Kidney (tissue), 14 donors: Measurements from ENCODE around the gene PTPRQ. TPM values are rescaled to one million over a fixed set of nuclear protein-coding genes. Genes with fewer than 3 reads are reported as not detected.

Experiments used
- DNase-seq, 5 donors: peaks; one replicate each; pipeline ENCODE4 v3.0.0-alpha.2; 2013 to 2020
- FAIRE-seq: peaks from 2 replicates; lab custom pipeline; 2012; peaks lifted over from hg19 to GRCh38; lab: Jason Lieb, UNC
- H3K27ac ChIP-seq, 2 donors: one replicate each; pipeline ENCODE4 v1.7.0; 2013; ENCODE audit warnings: low read depth in 2 of 2, low read length in 2 of 2, inconsistent platforms in 1 of 2
- H3K27me3 ChIP-seq: one replicate; pipeline ENCODE4 v1.7.1; 2013; ENCODE audit warnings: low read length, inconsistent platforms; ENCODE audit not compliant: control insufficient read depth, insufficient read depth
- H3K36me3 ChIP-seq, 3 donors: one replicate each; pipeline versions ENCODE4 v1.7.0 to v1.7.1; 2013; ENCODE audit warnings: low read length in 3 of 3, control low read depth in 1 of 3, inconsistent platforms in 1 of 3; ENCODE audit not compliant: insufficient read depth in 3 of 3, control insufficient read depth in 2 of 3
- H3K4me1 ChIP-seq, 3 donors: one replicate each; pipeline versions ENCODE4 v1.7.0 to v1.7.1; 2013; ENCODE audit warnings: low read length in 3 of 3, inconsistent platforms in 1 of 3, low read depth in 1 of 3; ENCODE audit not compliant: control insufficient read depth in 2 of 3, insufficient read depth in 2 of 3
- H3K4me3 ChIP-seq, 3 donors: one replicate each; pipeline versions ENCODE4 v1.7.0 to v1.8.1; 2013; ENCODE audit warnings: low read length in 3 of 3, control low read depth in 1 of 3, inconsistent platforms in 1 of 3
- H3K9ac ChIP-seq, 3 donors: one replicate each; pipeline versions ENCODE4 v1.7.0 to v1.7.1; 2013; ENCODE audit warnings: low read length in 3 of 3, control low read depth in 1 of 3, inconsistent platforms in 1 of 3
- H3K9me3 ChIP-seq, 3 donors: one replicate each; pipeline versions ENCODE4 v1.7.0 to v1.7.1; 2013; ENCODE audit warnings: low read length in 3 of 3, control low read depth in 1 of 3, inconsistent platforms in 1 of 3; ENCODE audit not compliant: control insufficient read depth in 2 of 3, insufficient read depth in 1 of 3
- intact Hi-C: fragments of 100-400 bp; cut with DNase I; formaldehyde crosslinking; loops from one replicate; pipeline ENCODE4 v1.11.1; 2022
- polyA plus RNA-seq: library from polyadenylated mRNA; stranded (reverse); fragments of 350-450 nt; fragmentation: Illumina TruSeq; extraction: RNeasy Lipid Tissue Mini Kit (QIAGEN cat#74804); gene quantifications from one replicate; pipeline ENCODE4 v1.2.3, GENCODE V29; 2014; ENCODE audit warnings: low read depth, low replicate concordance; ENCODE audit not compliant: insufficient read depth
- total RNA-seq: library from RNA; stranded (reverse); fragmentation: NEBNext Ultra II Directional; extraction: Animal tissue kit (Norgen Biotek cat#: 25700); gene quantifications from one replicate; pipeline ENCODE4 v1.2.1, GENCODE V29; 2021
- TF ChIP-seq, protein P1 (sequence below): IDR thresholded peaks from 3 replicates; pipeline ENCODE4 v1.5.1; 2012; ENCODE audit warnings: mild to moderate bottlenecking, moderate library complexity, borderline replicate concordance; ENCODE audit not compliant: insufficient read depth; ENCODE audit errors: extremely low read depth
- donor health status: control.
- donor health status: control.
- donor health status: control.
- donor health status: control.
- donor health status: control.
- donor health status: DM: yes; HTN: yes; CAD: no.
- donor health status: Normal renal cell carcinoma (clear cell type).

The PTPRQ gene
- total and polyA plus RNA-seq, 2 donors from 2014 or later = 0.25 to 3.1 TPM

DNA sequence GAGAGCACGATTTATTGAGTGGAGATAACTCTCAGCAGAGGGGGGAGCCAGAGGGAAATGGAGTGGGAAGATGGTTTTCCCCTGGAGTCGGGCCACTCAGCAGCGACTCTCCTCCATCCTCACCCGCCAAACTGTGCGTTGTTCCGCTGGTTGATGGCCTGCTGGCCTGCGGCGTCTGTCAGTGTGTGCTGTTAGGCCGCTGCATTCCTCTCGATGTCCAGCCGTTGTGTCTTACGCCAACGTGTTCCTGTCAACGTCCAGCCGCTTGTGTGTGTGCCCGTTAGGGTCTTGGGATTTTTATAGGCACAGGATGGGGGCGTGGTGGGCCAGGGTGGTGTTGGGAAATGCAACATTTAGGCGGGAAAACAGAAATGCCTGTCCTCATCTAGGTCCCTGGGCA lies 69.2 kb downstream of the PTPRQ start:
- FAIRE-seq (no peak), DNase-seq (peak in 1 of 5 donors; percentile 11)
- Histone ChIP-seq H3K9ac (no peak overlapping the region), H3K4me3 (peak overlapping the region in 1 of 3 donors; percentile 3), H3K4me1 (no peaks in the 10 kb centered on the region), H3K9me3 (peaks cover 0 to 2% (median 0%) of the 10 kb centered on the region in 3 donors), H3K27me3 (no peaks in the 10 kb centered on the region), H3K27ac (no peak overlapping the region), H3K36me3 (no peaks in the 10 kb centered on the region)
- TF ChIP-seq, protein P1, sequence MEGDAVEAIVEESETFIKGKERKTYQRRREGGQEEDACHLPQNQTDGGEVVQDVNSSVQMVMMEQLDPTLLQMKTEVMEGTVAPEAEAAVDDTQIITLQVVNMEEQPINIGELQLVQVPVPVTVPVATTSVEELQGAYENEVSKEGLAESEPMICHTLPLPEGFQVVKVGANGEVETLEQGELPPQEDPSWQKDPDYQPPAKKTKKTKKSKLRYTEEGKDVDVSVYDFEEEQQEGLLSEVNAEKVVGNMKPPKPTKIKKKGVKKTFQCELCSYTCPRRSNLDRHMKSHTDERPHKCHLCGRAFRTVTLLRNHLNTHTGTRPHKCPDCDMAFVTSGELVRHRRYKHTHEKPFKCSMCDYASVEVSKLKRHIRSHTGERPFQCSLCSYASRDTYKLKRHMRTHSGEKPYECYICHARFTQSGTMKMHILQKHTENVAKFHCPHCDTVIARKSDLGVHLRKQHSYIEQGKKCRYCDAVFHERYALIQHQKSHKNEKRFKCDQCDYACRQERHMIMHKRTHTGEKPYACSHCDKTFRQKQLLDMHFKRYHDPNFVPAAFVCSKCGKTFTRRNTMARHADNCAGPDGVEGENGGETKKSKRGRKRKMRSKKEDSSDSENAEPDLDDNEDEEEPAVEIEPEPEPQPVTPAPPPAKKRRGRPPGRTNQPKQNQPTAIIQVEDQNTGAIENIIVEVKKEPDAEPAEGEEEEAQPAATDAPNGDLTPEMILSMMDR = no peak
- intact Hi-C loops = no loop called here

DNA sequence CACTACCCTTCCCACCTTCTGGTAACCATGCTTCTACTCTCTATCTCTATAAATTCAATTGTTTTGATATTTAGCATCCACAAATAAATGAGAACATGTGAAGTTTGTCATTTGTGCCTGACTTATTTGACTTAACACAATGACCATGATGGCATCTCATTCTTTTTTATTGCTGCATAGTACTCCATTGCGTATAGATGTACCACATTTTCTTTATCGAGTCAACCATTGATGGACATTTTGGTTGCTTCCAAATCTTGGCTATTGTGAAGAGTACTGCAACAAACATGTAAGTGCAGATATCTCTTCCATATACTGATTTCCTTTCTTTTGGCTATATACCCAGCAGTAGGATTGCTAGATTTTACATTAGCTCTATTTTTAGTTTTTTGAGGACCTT lies 73.6 kb downstream of the PTPRQ start:
- FAIRE-seq (no peak), DNase-seq (no peak)
- Histone ChIP-seq H3K27ac (no peak overlapping the region), H3K36me3 (no peaks in the 10 kb centered on the region), H3K9ac (no peak overlapping the region), H3K4me1 (no peaks in the 10 kb centered on the region), H3K9me3 (peaks cover 0 to 2% (median 0%) of the 10 kb centered on the region in 3 donors), H3K27me3 (no peaks in the 10 kb centered on the region), H3K4me3 (no peak overlapping the region)
- intact Hi-C loops = no loop called here
- TF ChIP-seq, protein P1 = no peak

DNA sequence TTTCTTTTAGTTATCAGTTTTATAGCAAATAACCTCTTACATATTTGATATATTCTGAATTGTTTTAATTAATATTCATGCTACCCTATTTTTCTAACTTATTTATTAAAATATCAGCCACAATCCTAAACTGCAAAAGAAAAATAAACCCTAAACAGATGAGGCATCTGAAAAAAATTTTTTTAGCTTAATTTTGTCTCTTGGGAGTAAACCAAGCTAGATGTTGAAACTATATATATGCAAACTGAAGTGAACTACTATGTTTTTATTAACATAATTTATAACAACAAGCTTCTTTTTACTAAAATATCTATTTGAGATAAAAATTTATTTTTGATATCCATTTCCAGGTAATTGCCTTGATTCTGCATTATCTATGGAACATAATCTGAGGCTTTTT lies 87.6 kb downstream of the PTPRQ start:
- Histone ChIP-seq H3K9me3 (no peaks in the 10 kb centered on the region), H3K9ac (no peak overlapping the region), H3K27ac (no peak overlapping the region), H3K27me3 (no peaks in the 10 kb centered on the region), H3K4me1 (no peaks in the 10 kb centered on the region), H3K36me3 (no peaks in the 10 kb centered on the region), H3K4me3 (no peak overlapping the region)
- intact Hi-C loops = no loop called here
- DNase-seq (no peak), FAIRE-seq (no peak)
- TF ChIP-seq, protein P1 = no peak

DNA sequence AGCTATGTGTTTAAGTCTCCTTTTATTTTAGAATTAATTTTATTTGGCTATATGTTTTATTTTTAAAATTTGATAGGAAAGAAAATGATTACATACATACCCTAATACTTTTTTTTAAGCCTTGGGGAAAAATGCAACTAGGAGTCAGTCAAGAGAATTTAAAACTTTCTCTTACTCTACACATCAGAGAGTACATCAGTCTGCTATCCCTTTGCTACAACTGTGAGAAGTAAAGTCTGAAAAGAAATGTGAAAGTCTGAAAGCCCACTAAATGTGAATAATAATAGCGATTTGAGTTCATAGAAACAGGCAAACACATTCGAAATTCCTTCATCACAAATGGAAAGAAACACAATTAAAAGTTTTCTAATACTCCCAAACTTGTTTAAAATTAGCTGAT lies 95.0 kb downstream of the PTPRQ start:
- H3K9ac ChIP-seq = no peak overlapping the region

More for the DNA sequence above, 95.0 kb downstream of the PTPRQ start:
- no peaks in the 10 kb centered on the region for H3K36me3 ChIP-seq
- DNase-seq (no peak), FAIRE-seq (no peak)
- no peak overlapping the region for H3K4me3 ChIP-seq
- H3K9me3 ChIP-seq = no peaks in the 10 kb centered on the region
- H3K27ac ChIP-seq = no peak overlapping the region
- H3K27me3 ChIP-seq = no peaks in the 10 kb centered on the region
- intact Hi-C loops = no loop called here
- TF ChIP-seq, protein P1 = no peak
- no peaks in the 10 kb centered on the region for H3K4me1 ChIP-seq
